ENCODE results near the gene ERI2. TPM values are rescaled to one million over a fixed set of nuclear protein-coding genes. Genes with fewer than 3 reads are reported as not detected.

ERI2 gene
- total RNA-seq, 1 donor from 2014 or later, result 9.8 TPM

Other genes starting within 250 kb of the ERI2 start
- gene ACSM2B, start 230.1 kb downstream of the ERI2 start, total RNA-seq, result not detected
- 0.16 TPM for gene ACSM1, start 108.8 kb downstream of the ERI2 start, total RNA-seq
- gene THUMPD1, start 64.7 kb downstream of the ERI2 start, total RNA-seq, result 17.5 TPM
- 1.7 TPM for gene ACSM3, start 42.5 kb downstream of the ERI2 start, total RNA-seq
- gene REXO5, start 55 bp upstream of the ERI2 start, total RNA-seq, result 3.0 TPM
- gene DCUN1D3, start 93.9 kb upstream of the ERI2 start, total RNA-seq, result 10.0 TPM
- gene LYRM1, start 94.3 kb upstream of the ERI2 start, total RNA-seq, result 37.7 TPM

Data from cardiac septum (tissue), 1 donor.